ENCODE results near the gene MAGEA9B.
"Not testable (repeated sequence)": the region's sequence is repeated elsewhere in the genome, so short reads cannot be mapped to it uniquely, and the experiment has no call there.

Gene MAGEA9B, protein sequence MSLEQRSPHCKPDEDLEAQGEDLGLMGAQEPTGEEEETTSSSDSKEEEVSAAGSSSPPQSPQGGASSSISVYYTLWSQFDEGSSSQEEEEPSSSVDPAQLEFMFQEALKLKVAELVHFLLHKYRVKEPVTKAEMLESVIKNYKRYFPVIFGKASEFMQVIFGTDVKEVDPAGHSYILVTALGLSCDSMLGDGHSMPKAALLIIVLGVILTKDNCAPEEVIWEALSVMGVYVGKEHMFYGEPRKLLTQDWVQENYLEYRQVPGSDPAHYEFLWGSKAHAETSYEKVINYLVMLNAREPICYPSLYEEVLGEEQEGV

GRCh38 chrX:149587359-149587758 is at the start of gene MAGEA9B:
MAGEA9B (minus strand) TSS chrX:149587459; CDS start chrX:149583179, 4,280 bp downstream.
- DNase-seq (ENCODE audit: low read depth in 2 of 2) = not testable (repeated sequence)

GRCh38 chrX:149633511-149633910 is 46.3 kb upstream of the MAGEA9B start:
- DNase-seq (ENCODE audit: low read depth in 2 of 2) = no peak

DNA sequence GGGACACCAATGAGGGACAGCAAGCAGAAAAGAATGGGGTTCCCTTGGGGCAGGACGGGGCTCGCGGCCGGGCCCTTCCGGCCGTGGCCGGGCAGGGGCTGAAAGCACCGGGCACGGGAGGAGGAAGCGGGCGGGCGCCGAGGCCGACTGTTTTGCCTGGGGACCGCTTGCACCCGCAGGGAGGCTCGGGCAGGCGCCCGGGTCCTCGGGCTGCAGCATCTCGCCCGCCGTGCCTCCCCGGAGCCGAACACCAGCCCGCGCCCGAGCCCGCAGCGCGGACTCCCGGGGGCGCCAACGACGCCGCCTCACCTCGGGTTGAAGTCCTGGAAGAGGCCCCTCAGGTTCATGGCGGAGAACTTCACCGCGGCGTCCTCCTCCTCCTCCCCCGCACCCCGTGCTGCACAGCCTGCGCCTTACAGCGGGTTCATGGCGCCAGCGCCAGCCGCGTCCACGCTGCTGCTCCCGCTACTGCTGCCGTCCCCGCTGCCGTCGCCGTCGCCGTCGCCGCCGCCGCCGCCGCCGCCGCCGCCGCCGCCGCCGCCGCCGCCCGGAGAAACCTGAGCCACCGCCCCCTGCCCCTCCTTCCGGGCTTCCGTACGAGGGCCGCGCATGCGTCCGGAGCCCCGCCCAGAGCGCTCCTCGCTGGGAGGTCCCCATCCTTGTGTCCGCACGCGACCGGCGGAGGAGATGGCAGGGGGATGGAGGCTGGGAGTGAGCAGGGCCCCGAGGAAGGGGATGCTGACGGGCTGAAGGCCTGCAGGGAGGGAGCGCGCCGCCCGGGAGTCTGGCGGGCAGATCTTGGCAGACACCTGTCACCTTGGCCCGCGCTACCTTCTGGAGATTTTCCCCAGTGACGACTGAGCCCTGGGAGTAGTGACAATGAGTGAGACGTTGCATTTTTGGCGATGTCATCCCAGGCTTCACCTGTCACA is 44.2 kb upstream of the MAGEA9B start, which contains the start of gene TMEM185A:
TMEM185A (minus strand) TSS at position 559 of the 932 bp plus-strand sequence; CDS start at position 347, 212 bp downstream.
- peak; percentile 55 to 60 for DNase-seq (ENCODE audit: low read depth in 2 of 2)

GRCh38 chrX:149630681-149631233 is 43.5 kb upstream of the MAGEA9B start:
- no peak for DNase-seq (ENCODE audit: low read depth in 2 of 2)

DNA sequence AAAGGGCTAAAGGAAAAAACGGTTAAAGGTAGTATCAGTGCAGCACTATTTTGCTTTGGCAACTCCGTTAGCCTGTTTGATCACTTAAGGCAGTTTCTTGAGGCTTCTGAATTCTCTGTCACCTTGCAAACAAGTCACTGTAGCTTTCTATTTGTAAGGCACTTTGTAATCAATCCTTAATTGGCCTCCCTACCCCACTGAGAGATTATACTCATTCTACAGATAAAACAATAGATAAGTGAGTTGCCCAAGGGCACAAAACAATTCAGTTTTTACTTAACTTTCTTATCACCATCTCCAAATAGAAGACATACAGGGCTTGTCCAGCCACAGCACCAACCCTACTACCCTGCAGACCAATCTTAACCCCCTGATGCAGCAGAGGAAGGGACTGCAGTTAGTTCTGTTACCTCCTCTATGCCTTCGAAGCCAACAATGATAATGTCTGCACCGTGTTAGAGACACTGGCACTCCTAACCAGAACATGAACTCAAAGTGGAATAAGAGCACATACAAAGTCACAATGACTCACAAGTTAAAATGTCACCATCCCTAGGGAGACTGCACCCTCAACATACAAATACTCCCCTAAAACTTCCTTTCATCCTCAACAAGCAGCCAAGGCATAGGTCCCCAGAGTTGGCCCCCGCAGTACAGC is 42.6 kb upstream of the MAGEA9B start:
- DNase-seq (ENCODE audit: low read depth in 2 of 2) = no peak

DNA sequence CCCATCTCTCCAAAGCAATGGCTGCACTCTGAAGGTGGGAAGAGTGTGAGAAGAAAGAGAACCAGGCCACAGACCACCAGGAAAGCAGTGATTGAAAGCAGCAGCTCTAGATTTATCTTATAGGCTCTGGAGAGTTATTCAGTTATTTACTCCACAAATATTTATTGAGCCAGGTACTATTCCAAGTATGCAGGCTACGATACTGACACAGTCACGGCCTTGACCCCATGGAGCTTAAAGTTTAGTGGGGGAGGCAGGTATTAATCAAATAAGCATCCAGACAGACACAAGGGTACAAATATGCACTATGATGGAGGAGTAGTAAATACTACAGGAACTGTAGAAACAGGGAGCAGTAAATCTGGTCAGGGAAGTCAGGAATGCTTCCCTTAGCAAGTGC is 41.5 kb upstream of the MAGEA9B start:
- no peak for DNase-seq (ENCODE audit: low read depth in 2 of 2)

DNA sequence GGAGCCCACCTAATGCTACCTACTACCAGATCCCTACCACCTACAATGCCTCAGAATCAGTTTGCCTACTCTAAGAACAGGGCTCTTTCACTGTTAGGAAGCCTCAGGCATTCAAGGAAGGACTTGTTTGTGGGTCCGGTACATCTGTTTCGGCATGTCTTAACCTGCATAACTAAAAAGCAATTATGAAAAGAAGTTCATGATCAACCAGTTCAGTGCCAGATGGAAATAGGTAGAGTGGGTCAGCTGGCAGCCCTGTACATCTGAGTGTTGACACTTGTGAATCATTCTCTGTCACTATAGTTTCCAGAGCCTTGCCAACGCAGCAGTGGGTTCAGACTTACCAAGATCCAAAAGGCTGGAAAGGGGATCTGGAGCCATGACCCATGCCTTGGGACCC is 41.0 kb upstream of the MAGEA9B start:
- no peak for DNase-seq (ENCODE audit: low read depth in 2 of 2)

GRCh38 chrX:149626829-149627228 is 39.6 kb upstream of the MAGEA9B start:
- DNase-seq (ENCODE audit: low read depth in 2 of 2) = not testable (repeated sequence)

GRCh38 chrX:149619662-149620061 is 32.4 kb upstream of the MAGEA9B start:
- not testable (repeated sequence) for DNase-seq (ENCODE audit: low read depth in 2 of 2)

GRCh38 chrX:149618871-149619270 is 31.6 kb upstream of the MAGEA9B start:
- no peak for DNase-seq (ENCODE audit: low read depth in 2 of 2)

DNA sequence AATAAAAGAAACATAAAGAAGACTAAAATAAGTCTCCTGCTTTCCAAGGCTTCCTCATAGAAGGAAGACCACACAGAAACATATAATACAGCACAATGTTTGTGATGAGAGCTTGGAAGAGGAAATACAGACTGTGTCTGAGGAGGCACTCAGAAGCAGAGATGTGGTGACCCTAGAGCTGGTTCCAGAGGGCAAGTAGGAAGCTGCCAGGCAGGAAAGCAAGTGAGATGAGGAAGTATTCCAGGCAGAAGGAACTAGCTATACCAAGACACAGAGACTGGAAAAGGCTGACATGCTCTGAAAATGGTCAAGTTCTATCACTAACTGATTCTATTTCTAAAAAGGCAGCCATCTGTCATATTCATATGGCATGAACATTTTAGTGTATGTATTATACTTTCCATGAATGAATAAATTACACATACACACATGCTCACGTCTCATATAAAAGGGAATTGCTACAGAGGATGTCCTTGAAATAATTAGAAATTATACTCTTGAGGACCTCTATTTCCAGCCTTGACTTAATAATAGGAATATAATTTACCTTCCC is 24.4 kb upstream of the MAGEA9B start:
- DNase-seq (ENCODE audit: low read depth in 2 of 2) = no peak

DNA sequence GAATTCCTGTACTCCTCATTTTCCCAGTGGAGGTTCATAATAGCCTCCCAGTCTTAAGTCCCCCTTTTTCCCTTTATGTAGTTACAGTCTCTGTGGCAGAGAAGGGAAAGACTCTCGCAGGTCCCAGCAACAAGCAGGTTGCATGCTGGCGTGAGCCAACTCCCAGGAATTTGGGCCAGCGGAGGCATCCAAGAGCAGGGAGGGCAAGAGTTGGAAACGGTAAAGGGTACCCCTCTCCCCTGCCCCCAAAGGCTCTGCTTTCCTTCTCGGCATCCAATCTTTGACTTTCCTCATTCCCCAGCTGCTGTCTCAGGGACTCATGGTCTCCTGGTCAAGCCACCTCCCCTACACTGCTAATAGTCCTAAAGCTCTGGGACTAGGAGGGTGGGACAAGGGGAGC is 23.3 kb upstream of the MAGEA9B start:
- no peak for DNase-seq (ENCODE audit: low read depth in 2 of 2)

DNA sequence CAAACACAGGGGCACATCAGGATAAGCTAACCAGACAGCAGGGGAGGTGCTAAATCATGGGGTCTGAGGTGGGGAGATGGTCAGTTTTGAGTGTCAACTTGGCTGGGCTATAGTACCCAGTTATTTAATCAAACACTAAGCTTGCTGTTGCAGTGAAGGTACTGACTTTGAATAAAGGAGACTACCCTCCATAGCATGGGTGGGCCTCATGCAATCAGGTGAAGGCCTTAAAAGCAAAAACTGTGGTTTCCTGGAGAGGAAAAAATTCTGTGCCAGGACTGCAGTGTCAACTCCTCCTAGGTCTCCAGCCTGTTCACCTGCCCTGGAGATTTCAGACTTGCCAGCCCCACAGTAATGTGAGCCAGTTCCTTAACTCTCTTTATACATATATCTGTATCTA is 20.4 kb upstream of the MAGEA9B start:
- DNase-seq (ENCODE audit: low read depth in 2 of 2) = no peak

DNA sequence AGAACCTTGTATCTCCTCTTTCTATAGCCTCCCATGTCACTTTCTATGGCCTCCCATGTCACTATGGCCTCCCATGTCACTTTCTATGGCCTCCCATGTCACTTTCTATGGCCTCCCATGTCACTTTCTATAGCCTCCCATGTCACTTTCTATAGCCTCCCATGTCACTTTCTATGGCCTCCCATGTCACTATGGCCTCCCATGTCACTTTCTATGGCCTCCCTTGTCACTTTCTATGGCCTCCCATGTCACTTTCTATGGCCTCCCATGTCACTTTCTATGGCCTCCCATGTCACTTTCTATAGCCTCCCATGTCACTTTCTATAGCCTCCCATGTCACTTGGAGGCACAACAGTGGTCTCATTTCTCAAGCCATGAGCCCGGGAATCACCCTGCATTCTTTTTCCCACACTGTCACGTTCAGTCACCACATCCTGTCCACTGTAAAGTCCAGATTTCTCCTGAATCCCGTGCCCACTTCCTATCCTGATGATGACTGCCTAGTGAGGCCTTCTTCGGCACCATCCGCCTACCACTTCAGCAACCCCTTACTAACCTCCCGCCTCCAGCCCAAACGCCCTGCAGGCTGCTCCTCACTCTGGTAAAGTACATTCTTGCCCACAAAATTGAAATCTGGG is 18.1 kb upstream of the MAGEA9B start:
- DNase-seq (ENCODE audit: low read depth in 2 of 2) = not testable (repeated sequence)

- not testable (repeated sequence) for DNase-seq (ENCODE audit: low read depth in 2 of 2)
Observed at GRCh38 chrX:149598603-149599002, 11.3 kb upstream of the MAGEA9B start.

DNA sequence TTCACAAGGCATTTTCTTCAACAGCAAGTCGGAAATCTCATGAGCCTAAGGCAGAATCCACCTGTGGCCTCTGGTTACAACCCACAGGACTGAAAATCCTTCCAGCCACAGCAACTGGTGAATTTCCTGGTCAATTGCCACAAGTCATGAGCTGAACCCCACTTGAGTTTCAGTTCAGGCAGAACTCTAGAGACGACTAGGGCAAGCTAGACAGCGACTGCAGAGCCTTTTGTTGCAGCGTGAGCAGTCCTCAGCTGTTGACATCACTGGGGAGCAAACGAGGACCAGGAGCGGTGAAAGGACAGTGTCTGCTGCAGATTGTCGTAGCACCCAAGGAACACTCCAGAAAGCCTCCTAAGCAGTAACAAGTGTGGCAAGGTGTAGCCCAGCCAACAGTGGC is 8.7 kb upstream of the MAGEA9B start:
- not testable (repeated sequence) for DNase-seq (ENCODE audit: low read depth in 2 of 2)

GRCh38 chrX:149595214-149595613 is 8.0 kb upstream of the MAGEA9B start, which contains the start of gene HSFX2:
HSFX2 (minus strand) TSS chrX:149595314; CDS start chrX:149594700, 614 bp downstream.
- DNase-seq (ENCODE audit: low read depth in 2 of 2) = not testable (repeated sequence)

DNA sequence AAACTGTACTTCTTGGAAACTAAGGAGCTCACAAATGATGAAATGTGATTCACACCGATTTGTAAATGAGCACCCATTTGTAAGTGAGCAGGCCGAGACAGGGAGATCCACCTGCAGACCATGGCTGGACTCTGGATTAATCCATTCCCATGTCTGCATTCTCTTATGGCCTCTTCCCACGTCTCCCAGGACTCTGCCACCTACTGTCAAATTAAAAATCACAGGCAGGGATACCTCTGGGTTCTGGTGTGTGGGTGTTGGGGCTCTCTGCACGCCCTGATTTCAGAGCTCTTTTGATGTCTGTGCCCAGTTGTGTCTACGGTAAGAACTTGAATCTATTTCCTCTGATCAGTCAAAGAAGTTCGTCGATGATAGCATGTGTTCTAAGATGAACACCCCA is 3.7 kb upstream of the MAGEA9B start:
- DNase-seq (ENCODE audit: low read depth in 2 of 2) = not testable (repeated sequence)

- DNase-seq (ENCODE audit: low read depth in 2 of 2) = not testable (repeated sequence)
Observed at GRCh38 chrX:149585631-149586030, 1.6 kb downstream of the MAGEA9B start.

- DNase-seq (ENCODE audit: low read depth in 2 of 2) = not testable (repeated sequence)
Observed at GRCh38 chrX:149573456-149573855, 13.8 kb downstream of the MAGEA9B start.

DNA sequence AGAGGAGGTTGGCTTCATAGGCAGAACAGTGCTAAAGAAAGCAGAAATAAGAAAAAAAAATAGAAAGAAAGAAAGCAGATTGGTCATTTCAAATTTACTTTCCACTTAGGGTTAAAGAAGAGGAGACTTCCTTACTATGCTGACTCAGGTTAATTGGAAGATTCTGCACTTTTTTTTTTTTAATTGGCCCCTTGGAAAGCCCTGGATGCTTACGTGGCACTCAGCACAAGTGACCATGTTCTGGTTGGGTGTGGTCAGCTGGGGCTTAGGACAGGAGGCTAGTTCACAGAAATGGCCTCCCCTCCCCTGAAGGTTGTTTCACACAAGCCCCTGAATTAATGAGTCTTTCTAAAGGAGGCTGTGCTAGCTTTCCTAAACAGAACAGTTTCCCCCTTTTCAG is 14.5 kb downstream of the MAGEA9B start:
- no peak for DNase-seq (ENCODE audit: low read depth in 2 of 2)
